Astrocyte of the spinal cord (primary cell): ENCODE data around the gene NANS.
"Not testable (repeated sequence)": the region's sequence is repeated elsewhere in the genome, so short reads cannot be mapped to it uniquely, and the experiment has no call there.

Experiments used
- DNase-seq: peaks from one replicate; pipeline ENCODE4 v3.0.0; 2011; ENCODE audit warnings: low read depth, low spot score
- H3K4me3 ChIP-seq: 2 replicates; pipeline ENCODE4 v1.5.1; 2011; ENCODE audit warnings: low read depth, mild to moderate bottlenecking, low read length, moderate library complexity
- in situ Hi-C: cut with HindIII; loops from 2 replicates; pipeline ENCODE4 v1.10.0; 2017; ENCODE audit warnings: low sequenced_read_pairs
- TF ChIP-seq, protein P1 (sequence below): IDR thresholded peaks from 2 replicates; pipeline ENCODE4 v1.5.1; 2012; ENCODE audit warnings: low read depth, mild to moderate bottlenecking, low read length, inconsistent platforms

NANS gene

DNA sequence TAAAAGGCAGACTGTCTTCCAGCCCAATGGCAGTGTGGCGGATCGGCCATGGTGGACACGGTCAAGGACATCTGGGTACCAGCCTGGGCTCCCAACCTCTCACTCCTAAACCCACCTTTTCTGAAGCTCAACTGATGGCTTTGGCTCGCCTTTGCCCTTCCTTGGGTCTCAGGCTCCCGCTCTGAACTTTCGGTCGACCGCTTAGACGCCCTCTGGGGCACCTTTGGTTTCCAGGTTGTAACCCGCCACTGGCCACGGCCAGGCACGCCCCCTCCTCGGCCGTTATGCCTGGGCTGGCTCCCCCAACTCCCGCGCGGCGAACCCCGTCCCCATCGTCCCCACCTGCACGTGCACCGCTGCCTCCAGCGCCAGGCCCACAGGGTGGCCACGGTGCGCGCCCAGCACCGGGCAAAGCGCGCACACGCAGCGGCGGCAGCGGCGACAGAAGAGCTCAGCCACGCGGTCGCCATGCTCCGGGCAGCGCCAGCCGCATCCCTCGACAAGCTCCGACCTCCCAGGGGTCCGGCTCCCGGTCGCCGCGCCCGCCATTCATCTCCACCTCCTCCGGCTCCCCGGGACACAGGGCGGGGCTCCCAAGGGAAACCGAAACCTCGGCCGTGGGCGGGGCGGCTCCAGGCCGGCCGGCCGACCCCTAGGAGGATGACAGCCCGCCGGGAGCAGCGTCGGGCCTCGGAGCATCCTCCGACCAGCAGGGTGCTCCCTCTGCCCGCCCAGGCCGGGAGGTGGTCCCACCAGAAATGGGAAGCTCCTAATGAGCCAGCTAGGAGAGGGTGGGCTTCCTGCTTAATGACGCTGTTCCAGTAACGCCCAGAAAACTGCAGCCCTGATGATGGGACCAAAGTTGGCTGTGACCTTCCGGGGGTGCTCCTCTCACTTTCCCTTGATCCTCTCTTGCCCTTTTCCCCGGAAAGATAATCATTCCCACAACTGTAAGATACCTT lies 62.4 kb downstream of the NANS start, which contains the start of gene TRIM14:
Gene TRIM14, minus strand, starts transcription at position 583 of the 962 bp plus-strand sequence. Its CDS starts 34 bp downstream, at position 549.
- TF ChIP-seq, protein P1, sequence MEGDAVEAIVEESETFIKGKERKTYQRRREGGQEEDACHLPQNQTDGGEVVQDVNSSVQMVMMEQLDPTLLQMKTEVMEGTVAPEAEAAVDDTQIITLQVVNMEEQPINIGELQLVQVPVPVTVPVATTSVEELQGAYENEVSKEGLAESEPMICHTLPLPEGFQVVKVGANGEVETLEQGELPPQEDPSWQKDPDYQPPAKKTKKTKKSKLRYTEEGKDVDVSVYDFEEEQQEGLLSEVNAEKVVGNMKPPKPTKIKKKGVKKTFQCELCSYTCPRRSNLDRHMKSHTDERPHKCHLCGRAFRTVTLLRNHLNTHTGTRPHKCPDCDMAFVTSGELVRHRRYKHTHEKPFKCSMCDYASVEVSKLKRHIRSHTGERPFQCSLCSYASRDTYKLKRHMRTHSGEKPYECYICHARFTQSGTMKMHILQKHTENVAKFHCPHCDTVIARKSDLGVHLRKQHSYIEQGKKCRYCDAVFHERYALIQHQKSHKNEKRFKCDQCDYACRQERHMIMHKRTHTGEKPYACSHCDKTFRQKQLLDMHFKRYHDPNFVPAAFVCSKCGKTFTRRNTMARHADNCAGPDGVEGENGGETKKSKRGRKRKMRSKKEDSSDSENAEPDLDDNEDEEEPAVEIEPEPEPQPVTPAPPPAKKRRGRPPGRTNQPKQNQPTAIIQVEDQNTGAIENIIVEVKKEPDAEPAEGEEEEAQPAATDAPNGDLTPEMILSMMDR, result no peak
- H3K4me3 ChIP-seq, result peak within 1 kb of the TSS; percentile 56
- in situ Hi-C loops, result no loop called here
- peak; percentile 43 for DNase-seq

DNA sequence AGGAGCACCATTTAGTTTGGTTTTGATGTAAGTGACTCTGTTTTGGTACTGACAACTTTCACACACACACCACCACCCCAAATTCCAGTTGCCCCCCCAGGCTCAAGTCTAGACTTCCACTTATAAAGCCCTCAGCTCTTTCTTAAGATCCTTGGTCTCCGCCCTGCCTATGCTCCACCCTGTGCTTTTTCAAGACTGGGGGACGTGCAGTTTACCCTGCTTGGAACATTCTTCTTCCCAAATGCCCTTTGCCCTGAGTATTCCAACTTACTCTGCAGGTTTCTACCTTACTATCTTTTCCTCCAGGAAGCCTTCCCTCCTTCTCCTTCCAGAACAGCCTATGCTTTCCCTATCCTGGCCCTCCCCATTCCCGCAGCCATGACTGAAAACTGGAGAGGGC lies 63.9 kb downstream of the NANS start:
- no peak for DNase-seq
- in situ Hi-C loops, result no loop called here
- TF ChIP-seq, protein P1, result no peak
- H3K4me3 ChIP-seq, result no peak overlapping the region

DNA sequence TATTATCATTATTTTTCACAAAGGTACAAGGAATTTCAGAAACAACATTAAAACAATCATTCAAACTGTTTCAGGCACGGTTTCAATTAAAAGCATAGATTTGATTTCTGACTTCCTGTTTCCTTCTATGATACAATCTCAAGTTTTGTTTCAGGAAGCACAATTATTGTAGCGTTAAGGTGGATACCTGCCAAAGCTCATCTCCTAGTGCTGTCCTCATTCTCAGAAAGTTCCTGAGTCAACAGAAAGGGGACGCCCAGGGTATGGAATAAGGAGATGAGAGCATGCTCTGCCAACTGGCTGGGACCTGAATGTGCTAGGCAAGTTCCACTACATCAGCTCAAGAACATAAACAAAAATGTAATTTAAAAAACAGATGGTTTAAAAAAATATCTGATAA lies 64.5 kb downstream of the NANS start:
- TF ChIP-seq, protein P1, result no peak
- H3K4me3 ChIP-seq, result no peak overlapping the region
- DNase-seq, result no peak
- in situ Hi-C loops, result no loop called here

DNA sequence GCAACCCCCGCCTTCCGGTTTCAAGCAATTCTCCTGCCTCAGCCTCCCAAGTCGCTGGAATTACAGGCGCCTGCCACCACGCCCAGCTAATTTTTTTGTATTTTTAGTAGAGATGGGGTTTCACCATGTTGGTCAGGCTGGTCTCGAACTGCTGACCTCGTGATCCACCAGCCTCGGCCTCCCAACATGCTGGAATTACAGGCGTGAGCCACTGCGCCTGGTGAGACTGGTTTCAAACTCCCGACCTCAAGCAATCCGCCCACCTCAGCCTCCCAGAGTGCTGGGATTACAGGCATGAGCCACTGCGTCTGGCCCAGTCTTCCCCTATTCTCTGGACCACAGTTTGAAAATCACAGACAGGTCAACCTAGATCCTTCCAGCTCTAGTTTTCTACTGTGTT lies 67.6 kb downstream of the NANS start:
- in situ Hi-C loops, H3K4me3 ChIP-seq, DNase-seq: not testable (repeated sequence)

DNA sequence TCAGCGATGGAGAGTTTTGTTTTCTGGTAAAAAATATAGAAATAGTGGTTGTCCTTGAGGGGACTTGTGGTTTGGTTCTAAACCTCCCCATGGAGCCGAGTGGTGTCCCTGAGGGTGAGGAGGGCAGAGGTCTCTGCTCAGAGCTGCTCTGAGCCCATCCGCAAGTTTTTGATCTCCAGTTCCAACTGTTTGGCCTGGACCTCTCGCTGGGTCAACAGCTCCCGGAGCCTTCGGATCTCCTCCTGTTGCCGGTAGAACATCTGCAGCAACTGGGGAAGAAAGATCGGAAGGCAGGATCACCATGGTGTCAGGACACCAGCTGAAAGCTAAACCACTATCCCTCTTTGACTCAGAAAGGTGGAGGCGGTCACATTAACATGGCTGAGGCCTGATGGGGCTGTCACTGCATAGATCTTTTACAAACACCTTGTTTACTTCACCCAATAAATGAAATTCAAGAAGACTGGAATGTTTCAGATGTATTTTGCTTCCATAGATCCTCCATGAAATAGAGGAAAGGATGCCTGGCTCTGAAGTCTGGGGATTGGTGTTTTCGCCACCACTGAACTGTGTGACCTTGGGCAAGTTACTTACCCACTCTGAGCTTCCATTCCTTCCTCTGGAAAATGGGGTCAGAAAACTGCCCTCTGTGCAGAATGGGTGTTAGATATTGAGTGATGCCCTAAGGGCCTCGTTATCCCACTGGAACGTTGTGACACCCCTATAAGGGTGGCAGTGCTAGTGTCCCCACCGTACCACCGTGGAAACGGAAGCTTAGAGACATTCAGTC lies 68.3 kb downstream of the NANS start:
- in situ Hi-C loops, result no loop called here
- H3K4me3 ChIP-seq, result no peak overlapping the region
- TF ChIP-seq, protein P1, result no peak
- DNase-seq, result no peak

DNA sequence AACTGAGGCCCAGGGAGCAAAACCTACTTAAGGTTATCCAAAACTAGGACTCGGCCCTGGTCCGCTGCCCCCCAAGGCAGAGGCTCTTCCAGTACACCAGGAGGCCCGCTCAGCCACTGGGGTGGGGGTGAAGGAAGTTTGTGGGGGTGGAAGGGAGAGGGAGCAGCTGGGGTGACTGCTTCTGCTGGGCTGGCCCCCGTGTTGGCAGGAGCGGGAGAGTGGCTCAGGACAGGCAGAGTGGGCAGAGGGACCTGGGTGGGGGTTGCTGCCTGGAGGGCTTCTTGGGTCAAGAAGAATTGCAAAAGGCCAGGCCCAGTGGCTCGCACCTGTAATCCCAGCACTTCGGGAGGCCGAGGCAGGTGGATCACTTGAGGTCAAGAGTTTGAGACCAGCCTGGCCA lies 70.7 kb downstream of the NANS start:
- in situ Hi-C loops, result no loop called here
- TF ChIP-seq, protein P1, result no peak
- H3K4me3 ChIP-seq, result no peak overlapping the region
- DNase-seq, result no peak
